GM19023 (cell line): ENCODE measurements around the gene SLC8A2.

Experiments used
- ATAC-seq: cut with Tn5 transposase; IDR thresholded peaks from one replicate; pipeline ENCODE4 v1.9.1; 2021; ENCODE audit warnings: mild to moderate bottlenecking, moderate library complexity; ENCODE audit not compliant: unreplicated experiment

SLC8A2 gene

DNA sequence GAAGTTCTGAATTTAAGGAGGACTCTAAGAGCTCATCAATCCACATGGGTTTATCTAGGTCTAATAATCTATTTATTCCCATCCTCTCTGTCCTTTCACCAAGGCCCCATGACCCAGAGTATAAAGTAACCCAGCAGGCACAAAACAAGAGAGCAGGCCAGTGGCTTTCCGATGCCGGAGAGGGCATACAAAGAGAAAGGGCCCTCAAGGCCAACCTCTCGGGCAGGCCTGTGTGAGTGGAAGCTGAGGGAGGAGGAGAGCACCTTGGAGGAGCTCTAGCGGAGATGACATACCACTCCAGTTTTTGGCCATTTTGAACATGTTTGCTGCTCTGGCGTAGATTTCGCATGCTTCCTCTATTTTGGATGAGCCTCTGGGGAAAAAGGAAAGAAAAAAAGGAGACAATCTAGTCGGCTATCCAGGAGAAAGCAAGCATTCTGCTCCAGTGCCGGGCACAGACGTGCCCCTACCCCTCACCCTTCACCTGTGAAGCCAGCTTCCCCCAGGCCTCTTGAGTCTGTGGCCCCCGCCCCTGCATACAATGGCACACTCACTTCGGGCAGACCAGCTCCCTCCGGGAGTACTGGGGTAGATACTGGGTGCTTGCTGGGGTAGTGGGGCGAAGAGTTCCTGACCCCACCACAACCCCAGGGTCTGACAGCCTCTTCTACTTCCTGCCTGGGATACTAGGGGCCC lies 31.6 kb upstream of the SLC8A2 start:
- ATAC-seq: no peak

- no peak for ATAC-seq
Observed at GRCh38 chr19:47499863-47500830, 28.5 kb upstream of the SLC8A2 start.

GRCh38 chr19:47499371-47499770 lies 27.7 kb upstream of the SLC8A2 start:
- ATAC-seq: no peak

- ATAC-seq: no peak
Observed at GRCh38 chr19:47498561-47498960, 26.9 kb upstream of the SLC8A2 start.

- ATAC-seq: no peak
Observed at GRCh38 chr19:47497821-47498520, 26.3 kb upstream of the SLC8A2 start.

DNA sequence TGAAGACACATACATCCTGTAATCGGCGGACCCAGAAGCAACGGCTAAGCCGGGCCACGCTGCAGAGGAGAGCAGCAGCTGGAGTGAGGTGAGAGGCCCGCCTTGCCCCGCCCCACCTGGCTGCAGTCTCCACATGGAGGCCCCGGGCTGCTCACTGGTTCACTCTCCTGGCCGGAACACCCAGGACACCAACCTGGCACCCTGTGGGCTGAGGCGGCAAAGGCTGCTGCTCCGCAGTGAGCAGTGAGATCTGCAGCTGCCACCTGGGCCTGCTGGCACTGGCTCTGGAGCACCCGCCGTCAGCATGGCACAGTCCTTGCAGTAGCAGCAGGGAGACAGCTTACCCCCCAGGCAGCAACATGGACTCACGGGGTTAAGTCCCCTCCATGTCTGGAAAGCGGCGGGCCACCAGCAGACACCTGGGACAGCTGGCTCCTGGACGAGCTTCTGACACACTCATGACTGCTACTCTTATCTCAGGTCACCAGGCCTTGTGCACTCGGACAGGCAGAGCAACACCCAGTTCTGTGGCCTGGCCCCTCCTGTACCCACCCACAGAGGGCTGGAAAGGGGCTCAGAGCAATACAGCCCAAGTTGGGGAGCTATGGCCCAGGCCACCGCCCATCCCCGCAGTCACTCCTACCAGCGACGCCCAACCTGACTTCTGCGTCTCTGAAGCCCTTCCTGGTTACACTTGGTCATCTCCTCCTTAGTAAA lies 25.5 kb upstream of the SLC8A2 start:
- ATAC-seq: no peak

DNA sequence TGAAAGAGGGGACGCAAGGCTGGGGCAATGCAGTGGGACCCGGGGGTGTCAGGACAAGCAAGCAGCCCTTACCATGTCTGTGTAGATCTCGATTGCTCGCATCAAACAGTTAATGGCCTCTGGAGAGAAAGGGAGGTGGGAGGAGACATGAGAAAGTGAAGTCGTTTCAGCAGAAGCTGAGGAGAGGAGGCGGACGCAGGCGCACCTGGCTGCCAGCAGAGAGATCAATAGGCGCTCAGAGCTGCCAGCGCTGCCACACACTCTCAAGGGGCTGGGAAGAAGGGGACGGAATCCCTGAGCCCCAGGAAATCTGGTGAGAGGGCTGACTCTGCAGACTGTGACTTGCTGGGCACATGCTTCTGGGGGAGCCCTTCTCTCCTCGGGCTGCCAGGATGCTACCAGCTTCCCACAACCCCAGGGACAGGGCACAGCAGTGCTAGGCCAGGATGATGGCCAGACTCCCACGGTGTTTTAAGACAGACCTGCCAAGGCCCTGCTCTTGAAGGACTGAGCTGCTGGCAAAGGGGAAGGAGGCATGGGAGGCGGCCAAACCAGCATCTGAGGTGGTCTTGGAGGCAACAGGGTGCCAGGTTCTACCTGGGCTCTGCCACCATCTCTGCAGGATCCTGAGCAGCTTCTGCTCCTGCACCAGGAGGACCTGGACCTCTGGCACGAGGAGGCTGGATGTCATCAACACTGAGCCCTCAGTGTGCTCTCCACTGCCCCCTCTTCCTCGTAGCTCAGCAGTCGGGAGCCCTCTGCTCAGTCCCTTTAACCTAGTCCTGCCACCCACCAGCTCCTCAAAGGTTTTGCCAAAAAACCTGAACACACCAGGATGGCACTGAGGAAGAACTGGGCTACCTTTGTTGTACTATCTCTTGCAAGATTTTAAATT lies 24.0 kb upstream of the SLC8A2 start:
- ATAC-seq: no peak

DNA sequence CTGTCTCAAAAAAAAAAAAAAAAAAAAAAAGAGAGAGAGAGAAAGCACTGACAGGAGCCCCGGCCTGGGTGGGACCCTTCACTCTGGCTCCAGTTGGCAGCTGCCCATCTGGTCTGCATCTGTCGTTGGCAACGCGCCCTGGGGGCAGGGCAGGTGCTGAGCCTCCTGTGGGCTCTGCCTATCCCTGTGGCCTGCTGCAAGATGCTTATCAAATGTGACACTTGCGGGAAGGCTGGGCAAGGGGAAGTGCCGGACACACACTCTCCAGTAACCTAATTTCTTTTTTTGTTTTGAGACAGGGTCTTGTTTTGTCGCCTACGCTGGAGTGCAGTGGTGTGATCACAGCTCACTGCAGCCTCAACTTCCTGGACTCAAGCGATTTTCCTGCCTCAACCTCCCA lies 23.0 kb upstream of the SLC8A2 start:
- ATAC-seq: no peak

DNA sequence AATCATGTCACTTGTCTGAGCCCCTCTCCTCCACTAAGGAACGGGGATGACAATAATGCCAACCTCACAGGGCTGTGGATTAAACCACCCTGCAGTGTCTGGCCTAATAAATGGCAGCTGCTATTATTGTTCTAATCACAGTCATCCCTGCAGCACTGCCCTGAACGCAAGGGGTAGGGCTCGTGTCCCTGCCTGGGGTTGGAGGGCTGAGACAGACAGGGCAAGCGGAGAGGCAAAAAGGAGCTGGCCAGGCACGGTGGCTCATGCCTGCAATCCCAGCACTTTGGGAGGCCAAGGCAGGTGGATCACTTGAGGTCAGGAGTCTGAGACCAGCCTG lies 22.5 kb upstream of the SLC8A2 start:
- no peak for ATAC-seq

DNA sequence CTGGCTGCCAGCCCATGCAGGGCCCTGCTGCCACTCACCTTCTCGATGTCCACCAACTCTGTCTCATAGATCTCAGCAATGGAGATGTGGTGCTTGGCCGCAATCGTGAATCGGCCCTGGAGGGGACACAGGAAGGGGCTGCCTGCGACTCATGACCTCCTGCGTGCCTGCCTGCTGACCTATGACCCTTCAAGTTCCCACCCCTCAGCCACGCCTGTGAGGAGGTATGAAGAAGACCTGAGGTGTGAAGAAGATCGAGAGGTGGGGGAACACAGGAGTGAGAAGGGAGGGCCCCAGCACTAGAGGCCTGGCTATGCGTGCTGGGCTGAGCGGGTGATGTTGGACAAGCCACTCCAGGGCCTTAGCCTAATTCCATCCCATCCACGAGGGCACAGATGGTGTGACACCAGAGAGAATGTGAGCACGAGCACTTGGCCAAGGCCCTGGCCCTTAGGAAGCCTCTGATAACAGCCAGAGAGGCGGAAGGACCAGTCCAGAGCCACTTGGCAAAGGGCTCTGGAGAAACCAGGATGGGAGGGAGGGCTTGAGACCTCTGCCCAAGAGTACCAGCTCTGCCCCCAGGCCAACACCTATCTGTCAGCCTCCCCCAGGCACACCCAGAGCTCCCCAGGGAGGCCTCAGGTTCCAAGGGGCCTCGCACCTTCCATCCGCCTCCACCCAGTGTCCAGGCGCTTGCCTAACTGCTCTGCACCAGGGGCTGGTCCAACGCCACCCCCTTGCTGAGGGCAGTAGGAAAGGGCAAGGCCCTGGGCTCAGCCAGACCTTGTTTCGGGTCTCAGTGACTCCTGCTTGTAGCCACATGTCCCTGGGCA lies 21.9 kb upstream of the SLC8A2 start:
- no peak for ATAC-seq

- ATAC-seq: no peak
Observed at GRCh38 chr19:47492571-47493377, 21.1 kb upstream of the SLC8A2 start.

- no peak for ATAC-seq
Observed at GRCh38 chr19:47492137-47492533, 20.4 kb upstream of the SLC8A2 start.

GRCh38 chr19:47491358-47492136 lies 19.9 kb upstream of the SLC8A2 start:
- no peak for ATAC-seq

DNA sequence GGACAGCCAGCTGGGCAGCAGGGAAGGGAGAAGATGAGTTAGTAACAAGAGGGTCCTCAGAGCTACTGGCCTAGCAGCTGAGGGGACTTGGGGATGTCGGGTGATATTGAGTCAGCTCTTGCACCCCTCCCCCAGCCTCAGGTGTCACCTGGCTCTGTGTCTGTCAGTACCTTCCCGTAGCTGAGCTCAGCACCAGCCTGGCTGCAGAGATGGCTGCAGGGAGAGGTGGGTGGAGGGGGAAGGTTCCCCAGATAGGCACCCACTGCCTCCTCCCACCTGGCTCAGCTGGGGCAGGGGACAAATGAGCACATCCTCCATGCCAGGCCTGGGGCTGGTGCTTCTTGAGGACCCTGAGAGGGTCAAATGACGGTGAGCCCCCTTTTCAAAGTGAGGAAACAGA lies 19.2 kb upstream of the SLC8A2 start:
- no peak for ATAC-seq

DNA sequence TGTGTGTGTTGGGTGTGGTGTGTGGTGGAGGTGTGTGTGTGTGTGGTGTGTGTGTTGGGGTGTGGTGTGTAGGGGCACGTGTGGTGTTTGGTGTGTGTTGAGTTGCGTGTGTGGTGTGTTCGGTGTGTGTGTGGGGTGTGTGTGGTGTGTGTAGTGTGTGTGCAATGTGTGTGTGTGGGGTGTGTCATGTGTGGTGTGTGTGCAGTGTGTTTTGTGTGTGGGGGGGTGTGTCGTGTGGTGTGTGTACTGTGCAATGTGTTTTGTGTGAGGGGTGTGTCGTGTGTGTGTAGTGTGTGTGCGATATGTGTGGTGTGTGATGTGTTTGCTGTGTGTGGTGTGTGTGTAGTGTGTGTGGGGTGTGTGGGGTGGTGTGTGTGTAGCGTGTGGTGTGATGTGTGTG lies 18.3 kb upstream of the SLC8A2 start:
- no peak for ATAC-seq

DNA sequence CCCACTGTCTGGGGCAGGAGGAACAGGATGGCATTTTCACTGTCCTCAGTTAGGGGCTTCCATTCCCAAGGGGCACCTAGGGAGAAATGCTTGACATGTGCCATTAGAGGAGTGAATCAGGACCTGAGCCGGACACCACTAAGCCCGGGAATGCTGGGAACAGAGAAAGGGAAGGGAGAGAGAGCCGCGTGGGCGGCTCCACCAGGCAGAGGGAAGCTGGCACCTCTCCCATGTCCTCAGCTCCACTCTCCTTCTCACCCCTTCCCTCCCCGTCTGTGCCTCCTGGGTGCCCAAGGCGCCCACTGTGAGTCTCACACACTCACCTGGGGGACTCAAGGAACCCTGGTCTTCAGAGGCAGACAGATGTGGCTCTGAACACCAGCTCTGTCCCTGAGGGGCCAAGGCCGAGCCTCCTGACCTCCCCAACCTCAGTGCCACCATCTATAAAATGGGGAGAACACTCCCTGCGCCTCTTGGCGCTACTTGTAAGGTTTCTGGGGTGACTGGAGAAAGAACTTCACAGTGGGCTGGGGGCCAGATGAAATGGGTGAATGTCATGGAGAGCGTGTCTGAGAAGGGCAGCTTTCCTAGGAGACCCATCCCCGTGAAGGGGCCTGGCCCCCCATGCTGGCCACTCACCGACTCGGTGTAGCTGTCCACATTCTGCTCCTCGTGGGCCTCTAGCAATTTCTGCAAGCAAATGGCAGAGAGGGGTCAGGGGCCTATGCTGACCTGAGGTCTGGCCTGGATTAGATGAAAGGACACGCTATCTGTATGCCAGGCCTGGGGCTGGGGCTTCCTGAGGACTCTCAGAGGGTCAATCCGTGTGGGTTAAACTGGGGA lies 17.6 kb upstream of the SLC8A2 start:
- no peak for ATAC-seq
